HEK293 (cell line): ENCODE data around the gene DICER1.

ENCODE experiments used
- HOXA7 ChIP-seq: sonication (generic); formaldehyde crosslinking; IDR thresholded peaks from 2 replicates; pipeline ENCODE4 v1.8.1; 2022; ENCODE audit warnings: missing genetic modification reagents, borderline replicate concordance
- MYNN ChIP-seq: fragments of 450-650 bp; formaldehyde crosslinking; IDR thresholded peaks from 2 replicates; pipeline ENCODE4 v1.5.1; 2016; ENCODE audit warnings: missing biosample characterization, missing genetic modification characterization, borderline replicate concordance
- PRDM1 ChIP-seq: fragments of 450-650 bp; formaldehyde crosslinking; IDR thresholded peaks from 2 replicates; pipeline ENCODE4; 2016; ENCODE audit warnings: missing biosample characterization, missing genetic modification characterization
- PRDM10 ChIP-seq: fragments of 450-650 bp; formaldehyde crosslinking; IDR thresholded peaks from 2 replicates; pipeline ENCODE4 v1.5.1; 2016; ENCODE audit warnings: missing biosample characterization, missing genetic modification characterization
- SP7 ChIP-seq: fragments of 450-650 bp; formaldehyde crosslinking; IDR thresholded peaks from 2 replicates; pipeline ENCODE4 v1.5.1; 2016; ENCODE audit warnings: missing biosample characterization, missing genetic modification characterization
- TCF7L2 ChIP-seq: IDR thresholded peaks from 2 replicates; pipeline ENCODE4 v1.6.1; 2011; ENCODE audit warnings: low read depth, mild to moderate bottlenecking, inconsistent platforms, low read length, moderate library complexity, borderline replicate concordance
- YY2 ChIP-seq: fragments of 450-650 bp; formaldehyde crosslinking; IDR thresholded peaks from 2 replicates; pipeline ENCODE4 v1.5.1; 2016; ENCODE audit warnings: missing biosample characterization, missing genetic modification characterization
- ZBTB20 ChIP-seq: fragments of 450-650 bp; formaldehyde crosslinking; IDR thresholded peaks from 2 replicates; pipeline ENCODE4 v1.5.1; 2016; ENCODE audit warnings: missing biosample characterization, missing genetic modification characterization
- ZBTB26 ChIP-seq: fragments of 450-650 bp; formaldehyde crosslinking; optimal IDR thresholded peaks from 2 replicates; pipeline ENCODE3; 2016; ENCODE audit warnings: missing biosample characterization, mild to moderate bottlenecking, missing genetic modification characterization
- ZBTB44 ChIP-seq: fragments of 450-650 bp; IDR thresholded peaks from 2 replicates; pipeline ENCODE4 v1.5.1; 2018; ENCODE audit warnings: missing biosample characterization, mild to moderate bottlenecking, missing genetic modification characterization
- ZBTB48 ChIP-seq: fragments of 450-650 bp; formaldehyde crosslinking; IDR thresholded peaks from 2 replicates; pipeline ENCODE4 v1.5.1; 2016; ENCODE audit warnings: missing biosample characterization, missing genetic modification characterization
- ZEB2 ChIP-seq: fragments of 450-650 bp; formaldehyde crosslinking; IDR thresholded peaks from 2 replicates; pipeline ENCODE4 v1.5.1; 2016; ENCODE audit warnings: missing biosample characterization, missing genetic modification characterization
- ZIC2 ChIP-seq: fragments of 450-650 bp; formaldehyde crosslinking; IDR thresholded peaks from 2 replicates; pipeline ENCODE4 v1.5.1; 2016; ENCODE audit warnings: missing biosample characterization, missing genetic modification characterization
- ZNF112 ChIP-seq: fragments of 450-650 bp; formaldehyde crosslinking; IDR thresholded peaks from 2 replicates; pipeline ENCODE4 v1.5.0; 2017; ENCODE audit warnings: missing biosample characterization, missing genetic modification characterization
- ZNF148 ChIP-seq: fragments of 450-650 bp; formaldehyde crosslinking; IDR thresholded peaks from 2 replicates; pipeline ENCODE4 v1.5.0; 2017; ENCODE audit warnings: missing biosample characterization, missing genetic modification characterization, borderline replicate concordance
- ZNF184 ChIP-seq: fragments of 450-650 bp; IDR thresholded peaks from 2 replicates; pipeline ENCODE4 v1.5.1; 2018; ENCODE audit warnings: missing biosample characterization, mild to moderate bottlenecking, missing genetic modification characterization
- ZNF2 ChIP-seq: fragments of 450-650 bp; formaldehyde crosslinking; IDR thresholded peaks from 2 replicates; pipeline ENCODE4 v1.5.1; 2016; ENCODE audit warnings: missing biosample characterization, missing genetic modification characterization
- ZNF214 ChIP-seq: fragments of 450-650 bp; formaldehyde crosslinking; IDR thresholded peaks from 2 replicates; pipeline ENCODE4 v1.5.1; 2017; ENCODE audit warnings: missing biosample characterization, mild to moderate bottlenecking, missing genetic modification characterization, borderline replicate concordance
- ZNF223 ChIP-seq: fragments of 450-650 bp; formaldehyde crosslinking; IDR thresholded peaks from 2 replicates; pipeline ENCODE4 v1.5.1; 2016; ENCODE audit warnings: missing biosample characterization, missing genetic modification characterization
- ZNF350 ChIP-seq: fragments of 450-650 bp; formaldehyde crosslinking; IDR thresholded peaks from 2 replicates; pipeline ENCODE4 v1.5.0; 2017; ENCODE audit warnings: missing biosample characterization, mild to moderate bottlenecking, missing genetic modification characterization
- ZNF394 ChIP-seq: fragments of 450-650 bp; formaldehyde crosslinking; IDR thresholded peaks from 2 replicates; pipeline ENCODE4 v1.5.1; 2016; ENCODE audit warnings: missing biosample characterization, missing genetic modification characterization, mild to moderate bottlenecking, moderate library complexity, borderline replicate concordance
- ZNF449 ChIP-seq: fragments of 450-650 bp; formaldehyde crosslinking; IDR thresholded peaks from 2 replicates; pipeline ENCODE4 v1.5.1; 2017; ENCODE audit warnings: missing biosample characterization, mild to moderate bottlenecking, missing genetic modification characterization, moderate library complexity
- ZNF473 ChIP-seq: fragments of 450-650 bp; formaldehyde crosslinking; IDR thresholded peaks from 2 replicates; pipeline ENCODE4 v1.5.1; 2017; ENCODE audit warnings: missing biosample characterization, missing genetic modification characterization
- ZNF544 ChIP-seq: fragments of 450-650 bp; formaldehyde crosslinking; IDR thresholded peaks from 2 replicates; pipeline ENCODE4 v1.5.0; 2017; ENCODE audit warnings: missing biosample characterization, missing genetic modification characterization
- ZNF548 ChIP-seq: fragments of 450-650 bp; formaldehyde crosslinking; IDR thresholded peaks from 2 replicates; pipeline ENCODE4 v1.5.1; 2016; ENCODE audit warnings: missing biosample characterization, missing genetic modification characterization
- ZNF561 ChIP-seq: fragments of 450-650 bp; IDR thresholded peaks from 2 replicates; pipeline ENCODE4 v1.5.1; 2018; ENCODE audit warnings: missing biosample characterization, missing genetic modification characterization, borderline replicate concordance
- ZNF580 ChIP-seq: fragments of 450-650 bp; formaldehyde crosslinking; IDR thresholded peaks from 2 replicates; pipeline ENCODE4 v1.5.1; 2016; ENCODE audit warnings: missing biosample characterization, missing genetic modification characterization
- ZNF704 ChIP-seq: fragments of 450-650 bp; formaldehyde crosslinking; IDR thresholded peaks from 2 replicates; pipeline ENCODE4 v1.5.1; 2016; ENCODE audit warnings: missing biosample characterization, missing genetic modification characterization
- ZNF776 ChIP-seq: fragments of 450-650 bp; formaldehyde crosslinking; IDR thresholded peaks from 2 replicates; pipeline ENCODE4 v1.5.0; 2017; ENCODE audit warnings: missing biosample characterization, missing genetic modification characterization, borderline replicate concordance
- ZNF777 ChIP-seq: fragments of 450-650 bp; formaldehyde crosslinking; IDR thresholded peaks from 2 replicates; pipeline ENCODE4 v1.5.1; 2017; ENCODE audit warnings: missing biosample characterization, missing genetic modification characterization, borderline replicate concordance

The DICER1 gene

GRCh38 chr14:95155045-95155444, 2.3 kb downstream of the DICER1 start (continued):
- 0 out of 2 replicates have a peak, but pooled peaks have one; percentile 18 for TF ChIP-seq SP7 (tag by site-specific recombination)
- peak; percentile 52; the same call in 1 of the 2 replicates for TF ChIP-seq MYNN (tag by site-specific recombination)
- TF ChIP-seq ZNF449 (tag by site-specific recombination), result no peak
- no peak for TF ChIP-seq ZBTB44 (tag by site-specific recombination)
- TF ChIP-seq PRDM10 (tag by site-specific recombination), result peak; percentile 67
- TF ChIP-seq ZBTB26 (tag by site-specific recombination), result no peak
- peak; percentile 15; the same call in 1 of the 2 replicates for TF ChIP-seq ZNF580
- TF ChIP-seq ZNF544, result no peak
- no peak for TF ChIP-seq ZIC2 (tag by site-specific recombination)
- no peak for TF ChIP-seq ZNF473 (tag by site-specific recombination)
- no peak for TF ChIP-seq HOXA7 (CRISPR knock-in tag)
- no peak for TF ChIP-seq ZNF184
- TF ChIP-seq TCF7L2, result no peak
- TF ChIP-seq ZNF777 (tag by site-specific recombination), result no peak
- no peak for TF ChIP-seq ZNF148 (tag by site-specific recombination)
- peak; percentile 67; the same call in 1 of the 2 replicates for TF ChIP-seq PRDM1 (tag by site-specific recombination)
- no peak for TF ChIP-seq ZNF394 (tag by site-specific recombination)
- no peak for TF ChIP-seq ZNF561 (tag by site-specific recombination)
- TF ChIP-seq ZNF548 (tag by site-specific recombination), result no peak
- no peak for TF ChIP-seq ZEB2 (tag by site-specific recombination)
- TF ChIP-seq ZNF223 (tag by site-specific recombination), result no peak
- TF ChIP-seq YY2, result no peak
- TF ChIP-seq ZBTB20 (tag by site-specific recombination), result no peak
- no peak for TF ChIP-seq ZBTB48 (tag by site-specific recombination)
- no peak for TF ChIP-seq ZNF350 (tag by site-specific recombination)
- TF ChIP-seq ZNF704 (tag by site-specific recombination), result no peak
- no peak for TF ChIP-seq ZNF2
- no peak for TF ChIP-seq ZNF112 (tag by site-specific recombination)
- no peak for TF ChIP-seq ZNF214 (tag by site-specific recombination)
- TF ChIP-seq ZNF776 (tag by site-specific recombination), result no peak
